Middle frontal gyrus (tissue), 1 donor: Measurements from ENCODE around the gene ACTL10.
A peak's percentile ranks its signal among the peaks of the same experiment; 100 is the strongest.
"Not testable (repeated sequence)": the region's sequence is repeated elsewhere in the genome, so short reads cannot be mapped to it uniquely, and the experiment has no call there.

Source experiments
- DNase-seq: peaks from one replicate; pipeline ENCODE4 v3.0.0-alpha.2; 2015; ENCODE audit warnings: low spot score; ENCODE audit errors: extremely low spot score

The ACTL10 gene

GRCh38 chr20:33666293-33667244, at the start of gene ACTL10:
TSS of gene ACTL10 (plus strand) at chr20:33666943. CDS start at chr20:33667498, 555 bp downstream.
- DNase-seq, result peak; percentile 89

- DNase-seq, result no peak
Observed at GRCh38 chr20:33621717-33622400, 44.9 kb upstream of the ACTL10 start.

- DNase-seq, result no peak
Observed at GRCh38 chr20:33622705-33623365, 43.9 kb upstream of the ACTL10 start.

- no peak for DNase-seq
Observed at GRCh38 chr20:33624399-33624798, 42.3 kb upstream of the ACTL10 start.

GRCh38 chr20:33626190-33626589, 40.6 kb upstream of the ACTL10 start:
- DNase-seq, result no peak

- DNase-seq, result no peak
Observed at GRCh38 chr20:33627577-33628216, 39.0 kb upstream of the ACTL10 start.

GRCh38 chr20:33629533-33629932, 37.2 kb upstream of the ACTL10 start:
- no peak for DNase-seq

GRCh38 chr20:33629979-33630378, 36.8 kb upstream of the ACTL10 start:
- no peak for DNase-seq

- no peak for DNase-seq
Observed at GRCh38 chr20:33630507-33630906, 36.2 kb upstream of the ACTL10 start.

GRCh38 chr20:33631910-33632309, 34.8 kb upstream of the ACTL10 start:
- not testable (repeated sequence) for DNase-seq

- DNase-seq, result no peak
Observed at GRCh38 chr20:33635341-33635740, 31.4 kb upstream of the ACTL10 start.

GRCh38 chr20:33636776-33637175, 30.0 kb upstream of the ACTL10 start:
- no peak for DNase-seq

- no peak for DNase-seq
Observed at GRCh38 chr20:33640287-33640686, 26.5 kb upstream of the ACTL10 start.

GRCh38 chr20:33644313-33645071, 22.3 kb upstream of the ACTL10 start:
- no peak for DNase-seq

- DNase-seq, result no peak
Observed at GRCh38 chr20:33645072-33645358, 21.7 kb upstream of the ACTL10 start.

GRCh38 chr20:33645396-33645795, 21.3 kb upstream of the ACTL10 start:
- DNase-seq, result no peak

- DNase-seq, result no peak
Observed at GRCh38 chr20:33646191-33646590, 20.6 kb upstream of the ACTL10 start.

GRCh38 chr20:33646959-33647602, 19.7 kb upstream of the ACTL10 start:
- DNase-seq, result not testable (repeated sequence)

GRCh38 chr20:33647603-33648395, 18.9 kb upstream of the ACTL10 start:
- DNase-seq, result no peak
